HepG2 (cell line): Measurements from ENCODE around the gene MACROD2. TPM values are rescaled to one million over a fixed set of nuclear protein-coding genes. Genes with fewer than 3 reads are reported as not detected.
A peak's percentile ranks its signal among the peaks of the same experiment; 100 is the strongest.

Experiments used
- CEBPG ChIP-seq: IDR thresholded peaks from 2 replicates; pipeline ENCODE4 v1.6.1; 2016
- CENPX ChIP-seq: sonication (generic); formaldehyde crosslinking; IDR thresholded peaks from 2 replicates; pipeline ENCODE4 v1.9.0; 2021; ENCODE audit warnings: mild to moderate bottlenecking, missing genetic modification reagents, moderate library complexity
- DPF2 ChIP-seq: sonication (generic); formaldehyde crosslinking; IDR thresholded peaks from 2 replicates; pipeline ENCODE4 v1.4.0; 2020; ENCODE audit warnings: mild to moderate bottlenecking, low read depth, missing genetic modification reagents, borderline replicate concordance
- HHEX ChIP-seq: IDR thresholded peaks from 2 replicates; pipeline ENCODE4 v1.6.1; 2016; ENCODE audit warnings: control low read depth
- KAT2B ChIP-seq: fragments of 150-350 bp; IDR thresholded peaks from 2 replicates; pipeline ENCODE4 v1.6.1; 2014; ENCODE audit warnings: low read depth, low read length, borderline replicate concordance
- NPAS2 ChIP-seq: sonication (generic); formaldehyde crosslinking; IDR thresholded peaks from 2 replicates; pipeline ENCODE4 v1.8.0; 2022; ENCODE audit warnings: mild to moderate bottlenecking, missing genetic modification reagents, borderline replicate concordance
- RFXAP ChIP-seq: sonication (generic); formaldehyde crosslinking; IDR thresholded peaks from 2 replicates; pipeline ENCODE4 v1.4.0; 2020; ENCODE audit warnings: missing genetic modification reagents, borderline replicate concordance
- SMARCC2 ChIP-seq: fragments of 450-650 bp; IDR thresholded peaks from 2 replicates; pipeline ENCODE4 v1.6.1; 2017; ENCODE audit warnings: antibody characterized with exemption, mild to moderate bottlenecking
- SNAI1 ChIP-seq: sonication (generic); formaldehyde crosslinking; IDR thresholded peaks from 2 replicates; pipeline ENCODE4 v1.5.0; 2020; ENCODE audit warnings: mild to moderate bottlenecking, missing genetic modification reagents, borderline replicate concordance
- TFDP1 ChIP-seq: IDR thresholded peaks from 2 replicates; pipeline ENCODE4 v1.6.1; 2016; ENCODE audit warnings: missing compliant biosample characterization, missing genetic modification reagents, borderline replicate concordance
- TRIM22 ChIP-seq: fragments of 450-650 bp; IDR thresholded peaks from 2 replicates; pipeline ENCODE4 v1.6.1; 2017
- WIZ ChIP-seq: sonication (generic); formaldehyde crosslinking; IDR thresholded peaks from 2 replicates; pipeline ENCODE4 v1.5.1; 2020; ENCODE audit warnings: mild to moderate bottlenecking, missing genetic modification reagents
- YEATS2 ChIP-seq: sonication (generic); formaldehyde crosslinking; IDR thresholded peaks from 2 replicates; pipeline ENCODE4 v1.4.0; 2020; ENCODE audit warnings: missing genetic modification reagents, borderline replicate concordance
- ZBTB1 ChIP-seq: sonication (generic); formaldehyde crosslinking; IDR thresholded peaks from 2 replicates; pipeline ENCODE4 v1.4.0; 2020; ENCODE audit warnings: missing genetic modification reagents, borderline replicate concordance
- ZBTB10 ChIP-seq: sonication (generic); formaldehyde crosslinking; IDR thresholded peaks from 2 replicates; pipeline ENCODE4 v1.4.0; 2020; ENCODE audit warnings: missing genetic modification reagents, borderline replicate concordance
- ZBTB37 ChIP-seq: sonication (generic); formaldehyde crosslinking; IDR thresholded peaks from 2 replicates; pipeline ENCODE4 v1.4.0; 2020; ENCODE audit warnings: mild to moderate bottlenecking, missing genetic modification reagents
- ZNF276 ChIP-seq: sonication (generic); formaldehyde crosslinking; IDR thresholded peaks from 2 replicates; pipeline ENCODE4 v1.4.0; 2020; ENCODE audit warnings: mild to moderate bottlenecking, low read depth, missing genetic modification reagents
- ZNF326 ChIP-seq: sonication (generic); formaldehyde crosslinking; IDR thresholded peaks from 2 replicates; pipeline ENCODE4 v1.4.0; 2020; ENCODE audit warnings: missing genetic modification reagents, borderline replicate concordance
- ZNF451 ChIP-seq: sonication (generic); formaldehyde crosslinking; IDR thresholded peaks from 2 replicates; pipeline ENCODE4 v1.5.0; 2020; ENCODE audit warnings: mild to moderate bottlenecking, missing genetic modification reagents
- ZNF605 ChIP-seq: sonication (generic); formaldehyde crosslinking; IDR thresholded peaks from 2 replicates; pipeline ENCODE4 v1.8.0; 2022; ENCODE audit warnings: mild to moderate bottlenecking, missing genetic modification reagents
- ZNF883 ChIP-seq: sonication (generic); formaldehyde crosslinking; IDR thresholded peaks from 2 replicates; pipeline ENCODE4 v1.5.1; 2020; ENCODE audit warnings: mild to moderate bottlenecking, missing genetic modification reagents; ENCODE audit errors: not compliant biosample characterization
- polyA plus RNA-seq, 8 experiments: library from polyadenylated mRNA; depleted of rRNA in 3 of 8; stranded (reverse) in 7 of 8; unstranded in 1 of 8; fragments of >200 nt; fragmentation: Illumina TruSeq in 4 of 8; extraction: Trizol in 4 of 8; gene quantifications; 2 replicates each; pipeline versions ENCODE4 v1.2.1 to v1.2.3, GENCODE V29; 2011 to 2016; ENCODE audit warnings: low read depth in 4 of 8, missing spikeins in 1 of 8, mixed read lengths in 1 of 8; ENCODE audit not compliant: insufficient read depth in 1 of 8
- total RNA-seq, 5 experiments: library from RNA; depleted of rRNA; stranded (reverse); fragments of >200 nt; fragmentation: Illumina TruSeq; extraction: Trizol; gene quantifications; 2 replicates each; pipeline ENCODE4 v1.2.3, GENCODE V29; 2016; ENCODE audit warnings: low read depth in 1 of 5

The MACROD2 gene
- total and polyA plus RNA-seq, 2 of the 13 experiments (the other 11 are each of a cell fraction or from before 2014, with no cell fraction given), result 0.13 to 0.51 TPM

- TF ChIP-seq ZBTB10 (CRISPR knock-in tag) (no peak), ZNF451 (CRISPR knock-in tag) (no peak), HHEX (no peak), CEBPG (CRISPR knock-in tag) (no peak), SNAI1 (CRISPR knock-in tag) (0 out of 2 replicates have a peak, but pooled peaks have one; percentile 35), NPAS2 (no peak), YEATS2 (CRISPR knock-in tag) (no peak), ZBTB1 (CRISPR knock-in tag) (no peak), WIZ (CRISPR knock-in tag) (no peak), TFDP1 (no peak), ZNF883 (CRISPR knock-in tag) (no peak), ZBTB37 (CRISPR knock-in tag) (peak; percentile 97), ZNF276 (no peak), CENPX (CRISPR knock-in tag) (no peak), DPF2 (no peak), ZNF326 (CRISPR knock-in tag) (no peak), TRIM22 (no peak), SMARCC2 (no peak), RFXAP (CRISPR knock-in tag) (no peak), KAT2B (no peak), ZNF605 (peak; percentile 15; the same call in 1 of the 2 replicates)
Observed at GRCh38 chr20:14470231-14470899, 475.0 kb downstream of the MACROD2 start (continued).
